Stimulated activated naive CD8-positive, alpha-beta T cell treated with anti-CD3 and anti-CD28 coated beads, Interleukin-15, amount 100 ng/mL, for 72 hours (primary cell): ENCODE data around the gene SLC38A6.

Experiments used
- ATAC-seq: fragments of 150-1000 bp; cut with Tn5 transposase; 2 replicates; pipeline ENCODE4 v1.10.0; 2021; ENCODE audit warnings: mild to moderate bottlenecking, moderate library complexity
- DNase-seq, 2 donors: peaks; one replicate each; pipeline ENCODE4 v3.0.0; 2021 to 2022
- H3K27ac Mint-ChIP-seq, 2 donors: one replicate each; pipeline ENCODE4 v1.8.0; 2022; ENCODE audit warnings: mild to moderate bottlenecking in 2 of 2, mixed read lengths in 2 of 2, moderate library complexity in 2 of 2
- H3K27me3 Mint-ChIP-seq: one replicate; pipeline ENCODE4 v1.8.0; 2022; ENCODE audit warnings: mixed read lengths
- H3K4me1 Mint-ChIP-seq: one replicate; pipeline ENCODE4 v1.8.0; 2022; ENCODE audit warnings: mild to moderate bottlenecking, mixed read lengths
- H3K4me3 Mint-ChIP-seq, 2 donors: one replicate each; pipeline ENCODE4 v1.8.0; 2022; ENCODE audit warnings: mild to moderate bottlenecking in 2 of 2, mixed read lengths in 2 of 2, moderate library complexity in 1 of 2
- H3K9me3 Mint-ChIP-seq, 2 donors: one replicate each; pipeline ENCODE4 v1.8.0; 2022; ENCODE audit warnings: mixed read lengths in 2 of 2

The SLC38A6 gene

DNA sequence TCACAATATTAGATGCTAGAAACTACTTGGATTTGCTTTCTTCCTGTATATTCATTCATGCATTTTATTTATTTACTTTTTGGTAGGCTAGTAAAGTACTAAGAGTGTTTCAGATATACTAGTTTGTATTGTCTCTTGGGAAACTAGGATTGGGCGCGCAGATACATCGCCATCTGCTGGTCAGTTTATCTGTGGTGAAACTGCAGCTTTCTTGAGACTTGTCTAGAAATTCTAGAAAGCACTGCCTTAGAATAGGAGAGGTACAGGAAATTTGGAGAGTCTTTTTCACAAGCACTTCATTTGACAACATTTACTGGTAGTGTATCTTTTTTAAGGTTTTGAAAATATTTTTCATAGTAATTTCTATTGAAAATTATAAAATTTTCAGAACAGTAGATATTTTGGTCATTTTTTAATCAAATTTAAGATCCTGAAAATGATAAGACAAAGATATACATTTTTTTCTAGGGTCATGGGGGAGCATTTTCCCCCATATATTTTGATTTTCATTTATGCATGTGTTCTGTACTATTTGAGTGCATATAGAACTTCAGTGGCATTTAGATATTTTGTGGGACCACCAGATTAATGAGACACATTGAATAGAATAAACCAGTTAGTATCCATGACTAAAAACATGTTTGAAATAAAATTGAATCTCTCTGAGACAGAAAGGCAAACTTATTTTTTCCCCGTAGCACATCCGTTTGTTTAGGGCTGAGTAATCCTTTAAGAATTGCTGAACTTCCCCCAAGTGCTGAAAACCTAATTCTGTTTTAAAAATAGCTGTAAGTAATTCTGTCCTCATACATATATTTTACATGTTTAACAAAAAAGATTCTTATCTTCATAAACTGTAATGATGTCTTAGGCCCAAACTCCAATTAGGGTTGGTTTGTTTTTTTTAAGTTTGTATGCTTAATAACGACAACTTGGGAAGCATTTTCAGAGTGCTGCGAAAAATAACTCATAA, 44.5 kb downstream of the SLC38A6 start:
- peak; percentile 64 for ATAC-seq
- Mint-ChIP-seq H3K27ac (no peak overlapping the region), H3K27me3 (no peaks in the 10 kb centered on the region), H3K4me3 (no peak overlapping the region), H3K9me3 (no peaks in the 10 kb centered on the region), H3K4me1 (no peaks in the 10 kb centered on the region)
- DNase-seq: peak; percentile 28 to 44

DNA sequence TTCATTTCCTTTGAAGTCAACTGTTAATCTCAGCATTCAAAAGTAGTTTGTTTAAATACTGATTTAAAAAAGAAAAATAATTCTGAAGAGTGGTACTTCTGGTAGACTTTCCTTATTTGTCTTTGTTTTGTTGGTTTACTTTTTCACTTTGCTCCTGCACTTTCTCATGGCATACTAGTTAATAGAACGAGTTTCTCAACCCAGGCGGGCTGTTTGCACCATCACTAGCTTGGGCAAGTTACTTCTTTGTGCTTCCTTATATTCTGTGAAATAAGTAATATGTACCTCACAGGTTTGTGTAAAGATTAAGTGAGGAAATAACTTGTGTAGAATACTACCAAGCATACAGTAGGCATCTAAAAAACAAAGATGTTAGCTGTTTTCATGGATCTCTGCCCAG, 45.5 kb downstream of the SLC38A6 start:
- no peaks in the 10 kb centered on the region for H3K27me3 Mint-ChIP-seq
- H3K27ac Mint-ChIP-seq: no peak overlapping the region
- DNase-seq: no peak
- no peaks in the 10 kb centered on the region for H3K4me1 Mint-ChIP-seq
- ATAC-seq: no peak
- H3K9me3 Mint-ChIP-seq: no peaks in the 10 kb centered on the region
- no peak overlapping the region for H3K4me3 Mint-ChIP-seq

DNA sequence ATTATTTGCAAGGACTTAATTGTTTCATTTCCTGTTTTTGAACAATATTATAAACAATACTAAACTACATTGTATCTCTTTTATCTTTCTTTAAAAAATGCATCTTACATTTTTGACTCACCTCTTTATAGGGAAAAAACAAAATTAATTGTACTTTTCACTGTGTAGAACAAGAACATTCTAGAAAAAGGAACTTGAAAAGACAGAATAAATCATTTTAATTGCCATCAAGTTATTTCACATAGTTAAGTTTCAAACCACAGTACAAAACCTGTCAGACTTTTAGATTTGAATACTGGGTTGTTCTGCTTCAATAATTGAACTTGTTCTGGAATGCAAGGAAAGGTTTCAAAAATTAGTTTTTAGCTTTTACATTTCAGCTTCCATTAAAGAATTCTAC, 50.0 kb downstream of the SLC38A6 start:
- Mint-ChIP-seq H3K27ac (no peak overlapping the region), H3K4me3 (no peak overlapping the region), H3K27me3 (no peaks in the 10 kb centered on the region), H3K9me3 (no peaks in the 10 kb centered on the region), H3K4me1 (peaks cover 6% of the 10 kb centered on the region)
- DNase-seq: no peak
- ATAC-seq: no peak

DNA sequence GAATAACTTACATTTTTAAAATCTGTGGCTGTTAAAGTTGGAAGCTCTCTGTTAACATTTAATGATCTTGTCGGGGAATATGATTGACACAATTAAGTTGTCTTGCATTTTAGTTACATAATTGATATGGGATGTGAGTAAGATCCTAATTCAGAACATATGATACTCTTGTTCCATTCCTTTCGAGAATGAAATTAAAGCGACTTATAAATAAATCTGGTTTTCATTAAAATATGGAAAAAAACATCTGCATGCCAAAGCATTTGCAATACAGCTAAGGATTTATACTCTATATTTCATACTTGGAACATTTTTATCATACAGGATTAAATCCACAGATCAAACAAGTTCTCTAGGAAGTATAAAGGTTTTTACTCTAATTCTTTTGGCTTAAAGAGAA, 52.0 kb downstream of the SLC38A6 start:
- Mint-ChIP-seq H3K4me3 (no peak overlapping the region), H3K4me1 (peaks cover 6% of the 10 kb centered on the region), H3K9me3 (no peaks in the 10 kb centered on the region), H3K27me3 (no peaks in the 10 kb centered on the region), H3K27ac (no peak overlapping the region)
- ATAC-seq (no peak), DNase-seq (no peak)

DNA sequence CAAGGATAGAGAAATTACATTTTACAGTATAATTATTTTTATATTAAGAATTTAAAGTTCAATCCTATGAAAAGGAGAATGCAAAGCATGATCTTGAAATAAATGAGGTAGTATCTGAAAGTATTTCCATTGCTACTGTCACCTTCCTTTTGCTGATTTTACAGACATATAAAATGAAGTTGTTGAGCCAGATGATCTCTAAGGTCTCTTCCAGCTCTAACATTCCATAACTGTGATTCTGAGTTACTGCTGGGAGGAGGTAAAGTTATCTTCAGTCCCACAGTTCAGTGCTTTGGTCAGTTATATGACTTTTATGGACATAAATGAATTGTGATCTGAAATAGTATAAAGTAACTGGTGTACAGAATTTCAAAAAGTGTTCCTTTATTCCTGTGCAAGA, 52.8 kb downstream of the SLC38A6 start:
- ATAC-seq: no peak
- no peaks in the 10 kb centered on the region for H3K9me3 Mint-ChIP-seq
- H3K27me3 Mint-ChIP-seq: no peaks in the 10 kb centered on the region
- no peak overlapping the region for H3K4me3 Mint-ChIP-seq
- H3K27ac Mint-ChIP-seq: no peak overlapping the region
- peaks cover 6% of the 10 kb centered on the region for H3K4me1 Mint-ChIP-seq
- DNase-seq: no peak

DNA sequence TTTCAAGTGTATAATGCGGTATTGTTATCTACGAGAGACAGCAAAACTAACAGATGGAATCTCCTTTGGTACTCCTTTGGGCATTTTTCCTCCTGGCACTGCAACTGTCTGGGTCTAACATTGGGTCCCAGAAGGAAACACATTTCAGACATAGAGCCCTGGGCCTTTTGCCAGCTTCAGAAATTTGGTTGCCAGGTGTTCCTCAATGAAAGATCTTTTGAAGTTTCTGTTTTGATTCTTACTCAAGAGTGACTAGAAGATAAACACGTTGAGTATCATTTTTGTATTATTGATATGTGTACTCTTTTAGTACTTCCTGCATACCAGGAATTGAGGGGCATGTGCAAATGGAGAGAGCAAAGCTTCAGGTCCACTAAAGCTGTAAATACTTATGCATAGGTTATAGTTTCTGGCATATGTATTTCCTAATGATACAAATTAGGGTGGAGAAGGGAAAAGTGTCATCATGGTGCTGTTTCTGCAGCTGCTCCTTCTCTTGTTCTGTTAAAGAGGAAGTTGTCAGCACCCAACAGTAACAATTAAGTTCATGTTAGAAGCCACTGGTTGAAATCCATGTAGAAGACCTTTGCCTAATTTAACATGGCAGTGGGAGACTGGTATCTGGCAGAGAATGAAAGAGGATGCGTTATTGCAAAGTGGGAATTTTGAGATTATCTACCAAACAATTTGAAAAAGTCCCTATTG, 53.5 kb downstream of the SLC38A6 start:
- H3K4me3 Mint-ChIP-seq: no peak overlapping the region
- no peaks in the 10 kb centered on the region for H3K27me3 Mint-ChIP-seq
- H3K4me1 Mint-ChIP-seq: peaks cover 6% of the 10 kb centered on the region
- ATAC-seq (no peak), DNase-seq (no peak)
- peak overlapping the region in 1 of 2 donors; percentile 9 for H3K27ac Mint-ChIP-seq
- no peaks in the 10 kb centered on the region for H3K9me3 Mint-ChIP-seq

DNA sequence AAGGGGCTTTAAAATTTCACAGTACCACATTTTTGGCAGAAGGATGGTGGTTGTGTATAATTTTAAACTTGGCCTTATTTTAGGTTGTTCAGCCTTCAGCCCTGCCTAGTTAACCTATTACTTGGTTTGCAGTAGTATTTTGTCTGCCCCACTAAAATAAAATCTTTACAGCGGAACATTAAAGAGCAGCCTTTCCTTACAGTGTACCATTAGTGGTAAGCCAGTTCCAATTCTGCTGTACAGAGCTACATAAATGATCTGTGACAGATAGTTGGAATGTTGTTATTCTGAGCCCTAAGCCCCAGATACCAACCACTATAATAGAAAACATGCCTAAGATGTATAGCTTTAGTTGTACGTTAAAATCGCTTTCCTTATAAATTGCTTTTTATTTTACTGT, 56.2 kb downstream of the SLC38A6 start:
- DNase-seq (no peak), ATAC-seq (no peak)
- H3K27ac Mint-ChIP-seq: no peak overlapping the region
- no peaks in the 10 kb centered on the region for H3K9me3 Mint-ChIP-seq
- H3K4me1 Mint-ChIP-seq: peaks cover 6% of the 10 kb centered on the region
- H3K4me3 Mint-ChIP-seq: no peak overlapping the region
- no peaks in the 10 kb centered on the region for H3K27me3 Mint-ChIP-seq

DNA sequence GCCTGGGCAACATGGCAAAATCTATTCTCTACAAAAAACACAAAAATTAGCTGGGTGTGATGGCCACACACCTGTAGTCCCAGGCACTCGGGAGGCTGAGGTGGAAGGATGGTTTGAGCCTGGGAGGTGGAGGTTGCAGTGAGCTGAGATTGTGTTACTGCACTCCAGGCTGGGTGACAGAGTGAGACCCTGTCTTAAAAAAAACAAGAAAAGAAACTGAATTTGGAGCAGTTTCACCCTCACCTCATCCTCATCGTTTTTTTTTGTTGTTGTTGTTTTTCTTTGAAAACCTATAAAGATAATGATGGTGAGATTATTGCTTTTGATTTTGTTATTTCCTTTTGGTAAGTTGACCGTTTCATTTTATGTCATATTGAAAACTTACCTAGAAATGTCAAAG, 60.7 kb downstream of the SLC38A6 start:
- Mint-ChIP-seq H3K4me3 (no peak overlapping the region), H3K27me3 (no peaks in the 10 kb centered on the region), H3K27ac (no peak overlapping the region), H3K9me3 (no peaks in the 10 kb centered on the region), H3K4me1 (no peaks in the 10 kb centered on the region)
- ATAC-seq (no peak), DNase-seq (no peak)

DNA sequence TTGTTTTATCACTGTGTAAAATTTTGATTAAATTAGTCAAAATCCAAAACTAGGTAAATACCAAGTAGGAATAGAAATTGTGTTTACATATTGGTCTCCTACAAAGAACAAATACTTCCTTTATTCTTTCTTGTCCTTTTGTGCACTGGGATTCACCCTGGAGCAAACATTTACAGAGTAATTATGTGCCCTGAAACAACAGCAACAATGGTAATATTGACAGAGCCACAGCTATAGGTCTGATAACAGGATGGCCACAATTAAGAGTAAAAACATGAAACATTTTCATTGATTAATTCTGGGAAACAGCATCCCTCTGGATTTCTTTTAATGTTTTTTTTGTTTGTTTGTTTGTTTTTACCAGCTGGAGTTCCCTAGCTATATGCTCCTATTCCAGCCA, 61.2 kb downstream of the SLC38A6 start:
- Mint-ChIP-seq H3K27me3 (no peaks in the 10 kb centered on the region), H3K4me3 (no peak overlapping the region), H3K27ac (no peak overlapping the region), H3K9me3 (no peaks in the 10 kb centered on the region), H3K4me1 (no peaks in the 10 kb centered on the region)
- DNase-seq (no peak), ATAC-seq (no peak)

DNA sequence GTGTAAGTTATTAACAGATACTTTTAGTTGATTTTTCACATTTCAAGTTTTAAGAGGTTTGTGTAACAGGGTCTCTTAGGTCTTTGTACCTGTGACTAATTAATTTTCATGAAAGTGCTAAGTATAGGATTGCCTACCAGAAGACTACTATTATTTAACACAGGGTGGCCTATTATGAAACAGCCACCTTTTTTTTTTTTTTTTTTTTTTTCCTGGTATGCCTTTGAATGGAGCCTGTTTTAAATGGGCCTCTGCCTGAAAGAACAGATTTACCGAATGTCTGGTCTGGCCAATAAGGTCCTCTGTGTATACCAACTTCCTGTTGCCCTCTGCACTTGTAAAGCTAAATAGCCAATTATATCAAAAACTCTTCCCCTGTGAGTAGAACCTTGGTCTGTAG, 62.5 kb downstream of the SLC38A6 start:
- ATAC-seq (no peak), DNase-seq (no peak)
- no peaks in the 10 kb centered on the region for H3K4me1 Mint-ChIP-seq
- no peaks in the 10 kb centered on the region for H3K9me3 Mint-ChIP-seq
- no peak overlapping the region for H3K27ac Mint-ChIP-seq
- H3K4me3 Mint-ChIP-seq: no peak overlapping the region
- no peaks in the 10 kb centered on the region for H3K27me3 Mint-ChIP-seq

DNA sequence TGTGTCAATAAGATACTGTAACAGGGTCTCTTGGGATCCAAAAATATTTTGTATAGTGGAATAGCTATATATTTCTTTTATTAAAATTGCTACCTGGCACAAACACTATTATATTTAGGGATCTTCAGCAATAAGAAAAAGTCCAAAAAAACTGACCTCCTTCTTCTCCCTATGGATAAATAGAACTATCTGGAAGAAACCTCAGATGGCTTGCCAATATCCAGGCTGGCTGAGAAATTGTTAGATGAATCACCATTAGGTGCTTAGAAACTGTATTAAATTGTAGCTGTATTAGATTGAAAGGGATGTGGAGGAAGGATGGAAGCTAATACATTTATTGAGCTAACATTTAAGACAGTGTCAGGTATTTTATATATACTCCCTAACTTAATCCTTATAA, 66.0 kb downstream of the SLC38A6 start:
- ATAC-seq (no peak), DNase-seq (no peak)
- Mint-ChIP-seq H3K27me3 (no peaks in the 10 kb centered on the region), H3K9me3 (no peaks in the 10 kb centered on the region), H3K27ac (no peak overlapping the region), H3K4me3 (no peak overlapping the region), H3K4me1 (no peaks in the 10 kb centered on the region)

DNA sequence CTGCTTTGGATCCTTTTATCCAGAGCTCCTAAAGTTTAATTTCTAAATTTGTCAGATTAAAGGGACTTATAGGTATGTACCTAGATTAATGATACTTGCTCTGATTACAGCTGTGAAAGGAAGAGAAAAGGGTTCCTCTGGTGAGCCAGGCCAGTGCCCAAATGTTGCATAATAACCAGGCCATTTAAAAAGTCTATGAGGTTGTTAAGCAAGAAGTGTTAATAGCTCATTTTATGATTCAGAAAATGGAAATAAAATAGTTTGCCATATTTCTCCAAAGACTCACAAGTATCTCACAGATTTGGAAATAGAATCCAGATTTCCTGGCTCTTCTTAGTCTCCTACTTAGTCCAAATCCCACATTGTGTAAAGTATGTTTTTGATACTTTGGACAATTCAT, 67.6 kb downstream of the SLC38A6 start:
- H3K27ac Mint-ChIP-seq: no peak overlapping the region
- ATAC-seq: no peak
- H3K9me3 Mint-ChIP-seq: peaks cover 0 to 6% of the 10 kb centered on the region in 2 donors
- H3K4me1 Mint-ChIP-seq: no peaks in the 10 kb centered on the region
- H3K27me3 Mint-ChIP-seq: no peaks in the 10 kb centered on the region
- H3K4me3 Mint-ChIP-seq: no peak overlapping the region
- DNase-seq: no peak

DNA sequence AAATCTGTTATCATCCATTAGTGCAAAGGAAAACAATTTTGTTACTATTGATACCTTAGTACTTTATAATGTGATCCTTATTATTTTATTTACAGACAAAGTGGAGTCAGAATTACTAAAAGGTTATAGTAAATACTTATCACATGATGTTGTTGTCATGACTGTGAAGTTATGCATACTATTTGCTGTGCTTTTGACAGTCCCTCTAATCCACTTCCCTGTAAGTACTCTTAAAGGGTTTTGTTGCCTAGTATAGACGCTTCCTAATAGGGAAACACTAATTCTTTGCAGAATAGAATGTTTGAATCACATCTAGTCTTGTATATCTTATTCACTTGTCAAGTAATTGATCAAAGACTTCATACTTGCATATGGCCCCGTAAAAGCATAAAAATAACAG, 69.4 kb downstream of the SLC38A6 start:
- Mint-ChIP-seq H3K9me3 (peaks cover 5 to 17% of the 10 kb centered on the region in 2 donors), H3K4me1 (no peaks in the 10 kb centered on the region), H3K4me3 (no peak overlapping the region), H3K27me3 (no peaks in the 10 kb centered on the region), H3K27ac (no peak overlapping the region)
- DNase-seq (no peak), ATAC-seq (no peak)

DNA sequence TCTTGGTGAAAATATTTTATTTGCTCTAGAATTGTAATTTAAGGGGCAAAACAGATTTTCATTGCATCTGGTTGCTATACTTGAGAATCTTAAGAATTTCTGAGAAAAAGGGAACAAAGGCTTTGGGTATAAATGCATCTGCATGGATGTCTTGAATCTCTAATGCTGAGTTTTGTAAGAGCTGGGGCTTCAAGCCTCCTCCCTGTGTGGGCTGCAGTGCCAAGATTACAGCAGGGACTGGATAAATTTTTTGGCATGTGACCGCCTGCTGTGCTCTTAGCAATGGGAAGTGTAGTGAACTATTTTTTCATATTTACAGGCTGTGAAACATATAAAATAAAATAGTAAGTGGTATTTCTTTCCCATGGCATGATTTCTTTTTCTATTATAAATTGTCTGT, 70.0 kb downstream of the SLC38A6 start:
- DNase-seq: no peak
- Mint-ChIP-seq H3K27ac (no peak overlapping the region), H3K9me3 (peaks cover 5 to 17% of the 10 kb centered on the region in 2 donors)

DNA sequence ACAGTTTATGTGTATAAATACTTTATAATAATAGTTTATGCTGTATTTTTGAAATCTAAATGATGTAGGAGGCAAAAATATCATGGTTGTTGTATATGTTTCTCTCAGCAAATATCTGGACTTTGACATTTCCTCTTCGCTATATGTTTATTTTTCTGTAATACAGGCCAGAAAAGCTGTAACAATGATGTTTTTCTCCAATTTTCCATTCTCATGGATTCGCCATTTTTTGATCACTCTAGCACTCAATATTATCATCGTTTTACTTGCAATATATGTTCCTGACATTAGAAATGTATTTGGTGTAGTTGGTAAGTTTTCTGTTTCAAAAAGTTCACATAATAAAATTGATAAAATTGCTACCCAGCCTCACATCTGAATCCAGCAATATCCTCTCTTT, 70.6 kb downstream of the SLC38A6 start:
- H3K4me1 Mint-ChIP-seq: no peaks in the 10 kb centered on the region
- no peak for ATAC-seq
- no peaks in the 10 kb centered on the region for H3K27me3 Mint-ChIP-seq
- peaks cover 5 to 17% of the 10 kb centered on the region in 2 donors for H3K9me3 Mint-ChIP-seq
- no peak overlapping the region for H3K27ac Mint-ChIP-seq
- DNase-seq: no peak
- no peak overlapping the region for H3K4me3 Mint-ChIP-seq

More for the DNA sequence above, 70.0 kb downstream of the SLC38A6 start:
- ATAC-seq: no peak
- Mint-ChIP-seq H3K4me3 (no peak overlapping the region), H3K4me1 (no peaks in the 10 kb centered on the region), H3K27me3 (no peaks in the 10 kb centered on the region)

DNA sequence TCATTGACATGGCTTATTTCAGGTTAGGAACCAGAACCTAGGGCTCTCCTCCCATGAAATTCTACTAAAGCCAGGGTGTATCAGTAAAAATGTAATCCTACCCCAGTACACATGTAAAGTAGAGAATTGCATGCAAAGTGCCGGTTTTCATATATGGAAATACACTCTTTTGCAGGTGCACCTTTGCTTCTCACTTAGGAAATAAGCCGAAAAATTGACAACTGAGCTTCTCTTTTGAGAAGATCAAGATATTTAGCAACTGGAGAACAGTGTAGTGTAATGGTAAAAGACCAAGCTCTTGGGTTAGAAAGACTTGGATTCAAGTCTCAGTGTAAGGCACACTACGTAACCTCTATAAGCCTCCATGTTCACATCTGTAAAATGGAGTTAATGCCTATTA, 82.4 kb downstream of the SLC38A6 start:
- H3K4me3 Mint-ChIP-seq: no peak overlapping the region
- no peaks in the 10 kb centered on the region for H3K4me1 Mint-ChIP-seq
- no peak overlapping the region for H3K27ac Mint-ChIP-seq
- no peak for DNase-seq
- no peaks in the 10 kb centered on the region for H3K9me3 Mint-ChIP-seq
- no peak for ATAC-seq
- no peaks in the 10 kb centered on the region for H3K27me3 Mint-ChIP-seq
